ENCODE results near the gene LDB1.

The LDB1 gene

GRCh38 chr10:102134416-102134815 lies 14.2 kb upstream of the LDB1 start:
- DNase-seq (ENCODE audit: low read depth): no peak

DNA sequence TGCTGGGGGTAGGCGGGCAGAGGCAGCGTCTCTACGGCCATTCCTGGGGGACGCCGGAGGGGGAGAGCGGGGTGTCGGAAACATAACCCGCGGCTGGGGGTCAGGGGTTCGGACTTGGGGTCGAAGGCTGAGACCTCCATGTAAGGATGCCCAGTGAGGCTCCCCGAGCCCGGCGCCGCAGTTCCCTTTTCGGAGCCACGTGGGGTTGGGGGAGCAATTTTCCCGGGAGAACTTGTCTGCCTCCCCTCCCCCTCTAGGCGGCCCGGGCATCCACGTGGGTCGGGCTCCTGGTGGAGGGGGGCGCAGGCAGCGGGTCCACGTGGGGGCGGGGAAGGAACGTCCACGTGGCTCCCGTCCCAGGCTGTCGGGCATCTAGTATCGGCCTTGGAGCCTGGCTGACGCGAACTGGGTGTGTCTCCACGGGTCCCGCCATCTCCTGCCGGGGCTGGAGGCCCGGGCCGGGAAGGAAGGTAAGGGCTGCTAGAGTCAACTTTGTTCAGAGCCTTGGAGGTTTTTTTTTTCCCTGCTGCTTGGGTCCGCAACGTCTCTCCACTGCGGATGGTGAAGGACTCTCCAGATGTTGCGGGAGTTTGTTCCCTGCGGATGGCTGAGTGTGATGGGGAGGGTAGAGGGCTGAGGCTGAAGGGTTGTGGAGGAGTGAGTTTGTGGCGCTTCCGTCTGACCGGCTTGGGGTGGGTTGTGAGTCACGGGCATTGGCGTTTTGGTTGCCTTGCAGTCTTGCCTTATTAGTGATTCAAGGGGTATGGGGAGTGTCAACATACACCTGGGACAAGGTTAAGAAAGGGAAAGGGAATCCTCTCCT lies 13.4 kb upstream of the LDB1 start:
- DNase-seq (ENCODE audit: low read depth): peak; percentile 30

DNA sequence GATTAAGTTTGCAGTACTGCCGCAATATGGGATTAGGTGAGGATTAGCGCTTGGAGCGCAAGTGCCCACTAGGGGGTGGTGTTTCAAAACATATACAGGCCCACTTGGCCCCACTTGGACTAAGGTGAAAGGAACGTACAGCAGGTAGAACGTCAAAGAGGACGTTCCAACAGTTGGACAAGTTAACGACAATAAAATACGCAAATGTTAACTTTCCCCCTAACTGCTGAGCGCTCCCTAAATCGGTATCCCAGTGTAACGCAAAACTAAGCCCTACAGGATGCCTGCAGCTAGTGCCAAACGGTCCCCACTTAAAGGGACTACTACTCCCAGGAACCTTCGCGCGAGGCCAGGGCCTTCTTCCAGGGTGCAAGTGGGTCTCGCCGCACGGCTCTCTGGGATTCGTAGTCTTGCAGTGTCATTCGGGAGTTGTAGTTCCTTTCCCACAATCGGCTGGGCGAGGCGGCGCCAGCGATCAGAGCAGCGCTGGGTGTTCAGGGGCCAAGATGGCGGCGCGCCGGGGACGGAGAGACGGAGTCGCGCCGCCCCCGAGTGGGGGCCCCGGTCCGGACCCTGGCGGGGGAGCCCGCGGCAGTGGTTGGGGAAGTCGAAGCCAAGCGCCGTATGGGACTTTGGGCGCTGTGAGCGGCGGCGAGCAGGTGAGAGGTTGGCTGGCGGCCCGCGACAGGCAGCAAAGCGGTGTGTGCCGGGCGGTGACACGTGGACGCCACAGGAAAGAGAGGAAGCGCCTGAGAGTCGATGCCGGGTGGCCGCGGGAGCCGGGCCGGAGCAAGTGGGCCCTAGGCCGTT lies 12.6 kb upstream of the LDB1 start, which contains the start of gene PPRC1:
Gene PPRC1 (plus strand): TSS at position 478 of the 810 bp plus-strand sequence. CDS start 29 bp downstream, at position 507.
- peak; percentile 95 for DNase-seq (ENCODE audit: low read depth)

- DNase-seq (ENCODE audit: low read depth): no peak
These were observed 12.0 kb upstream of the LDB1 start for GRCh38 chr10:102132193-102132562.

DNA sequence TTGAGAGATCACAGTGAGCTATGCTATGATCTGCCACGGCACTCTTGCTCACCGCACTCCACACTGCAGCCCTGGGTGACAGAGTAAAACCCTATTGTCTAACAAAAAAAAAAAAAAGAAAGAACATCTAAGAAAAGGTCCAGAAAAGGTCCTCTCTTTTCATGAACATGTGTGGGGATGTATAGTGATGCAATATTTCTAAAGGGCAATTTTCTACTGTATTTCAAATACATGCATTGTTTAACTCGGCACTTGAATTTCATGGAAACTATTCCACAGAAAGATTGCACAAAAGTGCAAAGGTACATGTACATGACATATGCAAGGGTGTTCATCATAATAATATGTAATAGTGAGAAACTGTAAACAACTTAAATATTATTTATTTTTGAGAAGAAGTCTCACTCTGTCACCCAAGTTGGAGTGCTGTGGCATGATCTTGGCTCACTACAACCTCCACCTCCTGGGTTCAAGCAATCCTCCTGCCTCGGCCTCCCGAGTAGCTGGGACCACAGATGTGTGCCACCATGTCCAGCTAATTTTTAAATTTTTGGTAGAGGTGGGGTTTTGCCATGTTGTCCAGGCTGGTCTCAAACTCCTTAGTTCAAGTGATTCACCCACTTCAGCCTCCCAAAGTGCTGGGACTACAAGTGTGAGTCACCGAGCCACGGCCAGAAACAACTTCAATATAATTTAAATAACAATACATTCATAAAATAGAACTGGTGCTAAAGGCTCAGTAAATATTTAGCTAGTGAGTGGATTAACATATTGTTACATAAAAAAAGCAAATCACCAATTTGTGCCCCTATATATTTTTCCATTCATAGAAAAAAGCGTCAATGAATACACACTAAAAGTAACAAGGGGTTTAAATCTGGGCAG lies 11.4 kb upstream of the LDB1 start:
- DNase-seq (ENCODE audit: low read depth): no peak

DNA sequence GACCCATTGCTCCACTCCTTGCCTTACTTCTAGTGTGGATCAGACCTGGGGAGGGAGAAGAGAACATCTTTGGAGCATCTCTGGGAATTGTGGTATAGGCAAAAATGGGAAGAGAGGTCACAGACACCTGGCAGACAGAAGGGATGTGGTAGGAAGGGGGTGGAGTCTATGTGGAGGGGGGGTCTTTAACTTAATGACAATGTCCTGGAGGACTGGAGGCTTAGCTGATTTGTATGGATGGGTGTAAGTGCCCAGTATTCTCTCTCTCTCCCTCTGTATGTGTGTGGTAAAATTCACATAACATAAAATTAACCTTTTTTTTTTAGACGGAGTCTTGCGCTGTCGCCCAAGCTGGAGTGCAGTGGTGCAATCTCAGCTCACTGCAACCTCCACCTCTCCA lies 3.1 kb upstream of the LDB1 start:
- no peak for DNase-seq (ENCODE audit: low read depth)

DNA sequence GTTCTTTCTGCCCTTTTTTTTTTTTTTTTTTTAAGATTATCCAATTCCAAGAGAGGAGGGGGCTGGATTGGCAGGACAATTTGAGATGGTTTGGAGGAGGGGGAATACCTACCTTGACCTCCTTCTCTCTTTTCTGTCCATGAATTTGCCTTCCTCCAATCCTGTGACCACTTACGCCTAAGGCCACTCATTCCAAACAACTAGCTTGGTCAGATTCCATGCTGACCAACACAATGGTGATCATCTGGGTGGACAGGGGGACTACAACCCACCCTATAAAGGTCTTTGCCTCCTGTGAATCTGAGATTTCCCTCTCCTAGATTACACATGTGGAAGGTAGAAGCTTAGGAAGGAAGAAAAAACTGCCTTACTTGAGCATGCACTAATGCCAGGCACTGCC lies 2.3 kb upstream of the LDB1 start:
- no peak for DNase-seq (ENCODE audit: low read depth)

DNA sequence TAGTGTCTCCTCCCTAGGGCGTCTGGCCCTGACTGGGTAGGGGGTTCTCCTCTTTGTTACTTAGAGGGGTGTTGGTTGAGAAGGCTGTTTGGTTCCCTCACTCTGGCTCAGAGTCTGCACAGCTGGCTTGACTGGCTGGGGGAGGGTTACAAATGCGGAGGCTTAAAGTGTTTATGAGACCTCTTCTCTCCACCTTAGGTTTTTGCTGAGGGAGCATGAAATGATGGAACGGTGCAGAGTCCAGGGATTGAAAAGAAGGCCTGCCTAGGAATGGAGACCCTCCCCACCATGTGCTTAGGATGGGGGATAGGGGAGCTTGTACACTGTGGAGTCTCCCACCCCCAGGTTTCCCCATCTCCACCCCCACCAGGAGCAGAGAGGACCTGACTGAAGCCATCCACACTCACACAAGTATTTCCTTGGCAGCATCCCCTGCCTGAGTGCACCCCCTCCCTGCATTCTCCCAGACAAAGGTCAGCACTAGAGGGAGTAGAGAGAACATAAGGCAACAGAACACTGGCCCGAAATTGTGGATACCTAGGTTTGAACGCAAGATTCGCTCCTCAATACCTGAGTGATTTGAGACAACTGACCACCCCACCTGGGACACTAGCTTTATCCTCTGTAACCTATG lies 1.7 kb upstream of the LDB1 start:
- DNase-seq (ENCODE audit: low read depth): no peak

DNA sequence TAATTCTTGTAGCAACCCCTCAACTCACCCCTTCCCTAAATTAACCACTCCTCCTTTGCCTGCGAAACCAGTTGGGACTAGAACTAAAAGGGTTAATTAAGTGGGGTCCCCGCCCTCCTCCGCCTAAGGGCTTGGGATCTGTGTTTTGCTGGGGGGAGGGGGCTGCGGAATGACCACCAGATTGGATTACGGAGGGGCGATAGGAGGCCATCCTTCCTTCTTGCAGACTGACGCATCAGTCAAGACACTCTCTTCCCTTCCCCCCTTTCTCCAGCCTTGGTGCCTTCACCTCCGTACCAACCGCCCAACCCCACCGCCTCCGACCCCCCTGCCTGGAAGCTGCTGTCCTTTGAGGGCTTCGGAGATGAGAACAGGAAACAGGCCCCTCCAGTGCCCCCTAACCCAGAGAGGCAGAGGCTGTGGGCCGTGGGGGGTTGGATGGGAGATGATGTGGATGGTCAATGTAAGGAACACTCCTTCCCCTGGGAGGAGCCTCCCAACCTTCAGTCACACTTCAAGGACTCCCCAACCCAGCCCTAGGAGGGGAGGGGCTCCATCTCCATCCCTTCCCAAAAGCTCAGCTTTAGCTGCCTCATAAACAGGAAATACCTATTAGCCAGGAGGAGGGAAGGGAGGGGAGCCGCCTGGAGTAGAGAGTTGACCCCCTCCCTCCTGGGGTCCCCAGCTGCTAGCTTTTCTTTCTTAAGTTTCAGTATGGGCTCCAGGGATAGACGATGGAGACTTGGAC lies 997 bp upstream of the LDB1 start:
- no peak for DNase-seq (ENCODE audit: low read depth)

- DNase-seq (ENCODE audit: low read depth): no peak
These were observed 589 bp downstream of the LDB1 start for GRCh38 chr10:102119417-102120141.

DNA sequence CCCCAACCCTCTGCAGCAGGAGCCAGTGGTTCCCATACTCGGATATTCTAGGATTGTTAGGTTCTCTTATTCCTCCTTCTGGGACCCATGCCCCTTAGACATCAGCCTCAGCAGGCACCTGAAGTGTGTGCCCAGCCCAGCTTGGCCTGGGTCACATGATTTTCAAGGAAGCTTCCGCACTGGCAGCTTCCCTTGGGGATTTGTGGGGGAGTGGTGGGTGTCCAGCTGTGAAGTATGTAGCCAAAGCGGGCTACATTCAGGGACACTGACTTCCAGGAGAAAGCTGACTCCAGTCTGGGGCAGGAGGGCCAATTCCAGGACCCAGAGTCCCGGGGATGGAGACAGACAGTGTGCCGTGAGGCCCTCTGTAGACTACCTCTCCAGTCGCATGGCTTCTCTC lies 1.3 kb downstream of the LDB1 start:
- no peak for DNase-seq (ENCODE audit: low read depth)

- peak; percentile 42 for DNase-seq (ENCODE audit: low read depth)
These were observed 2.6 kb downstream of the LDB1 start for GRCh38 chr10:102117391-102118159.

DNA sequence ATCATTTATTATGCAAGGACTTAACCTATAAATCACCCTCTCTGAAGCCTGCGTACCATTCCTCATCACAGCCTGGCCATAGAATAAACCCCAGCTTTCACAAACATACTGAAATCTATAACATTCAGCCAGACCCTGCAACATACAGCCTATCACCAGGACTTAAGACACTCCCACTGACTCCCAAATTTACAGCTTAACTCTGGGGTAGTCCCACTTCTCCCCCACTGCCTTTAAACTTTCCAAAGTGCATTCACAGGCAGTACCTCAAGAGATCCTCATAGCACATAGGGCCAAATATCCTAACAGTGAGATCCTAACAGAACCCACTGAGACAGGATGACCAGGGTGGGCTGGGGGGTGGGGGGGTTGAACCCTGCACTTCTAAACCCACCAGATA lies 3.5 kb downstream of the LDB1 start:
- no peak for DNase-seq (ENCODE audit: low read depth)

- no peak for DNase-seq (ENCODE audit: low read depth)
These were observed 4.4 kb downstream of the LDB1 start for GRCh38 chr10:102115775-102116174.

- peak; percentile 82 for DNase-seq (ENCODE audit: low read depth)
These were observed 5.1 kb downstream of the LDB1 start for GRCh38 chr10:102114861-102115618.

- no peak for DNase-seq (ENCODE audit: low read depth)
These were observed 6.0 kb downstream of the LDB1 start for GRCh38 chr10:102113956-102114857.

GRCh38 chr10:102113261-102113955 lies 6.8 kb downstream of the LDB1 start:
- no peak for DNase-seq (ENCODE audit: low read depth)

Data from activated T-cell treated with anti-CD3 and anti-CD28 coated beads for 1 hour (primary cell).